NCI-H2029 treated with DMSO at 0.1 percent for 48 hours (cell line): ENCODE data around the gene FRZB.

Source experiments
- DNase-seq: peaks from one replicate; lab custom pipeline; 2025; lab: John Stamatoyannopoulos, UW

FRZB gene

GRCh38 chr2:182834293-182834692 is 32.1 kb downstream of the FRZB start:
- DNase-seq = no peak

DNA sequence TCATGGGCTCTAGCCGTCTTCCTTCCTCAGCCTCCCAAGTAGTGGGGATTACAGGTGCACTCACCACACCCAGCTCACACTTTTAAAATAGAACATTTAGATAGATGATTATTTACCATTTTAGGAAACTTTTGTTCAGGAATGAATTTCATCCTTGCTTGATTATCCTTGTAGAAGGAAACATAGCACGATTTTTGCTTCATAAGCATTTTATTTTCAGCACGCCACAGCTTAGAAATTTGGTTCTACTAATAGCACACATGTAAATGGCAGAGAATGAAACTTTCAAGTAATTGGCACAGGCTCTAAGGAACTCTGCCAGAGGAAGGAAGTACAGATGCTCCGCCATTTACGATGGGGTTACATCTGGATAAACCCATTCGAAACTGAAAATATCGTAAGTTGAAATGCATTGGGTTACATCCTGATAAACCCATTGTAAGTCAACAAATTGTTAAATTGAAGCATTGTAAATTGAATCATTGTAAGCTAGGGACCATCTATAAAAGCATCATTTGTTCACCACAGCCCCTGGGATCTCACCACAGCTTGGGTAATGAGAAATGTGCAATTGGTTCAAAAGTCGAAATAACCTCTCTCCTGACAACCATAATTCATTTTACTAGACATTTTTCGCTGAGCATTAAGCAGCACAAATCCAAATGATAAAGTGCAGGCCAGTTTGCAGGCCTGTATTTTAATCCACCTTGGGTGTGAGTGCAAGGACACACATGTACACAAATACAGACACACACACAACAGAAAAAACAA is 33.2 kb downstream of the FRZB start:
- no peak for DNase-seq

DNA sequence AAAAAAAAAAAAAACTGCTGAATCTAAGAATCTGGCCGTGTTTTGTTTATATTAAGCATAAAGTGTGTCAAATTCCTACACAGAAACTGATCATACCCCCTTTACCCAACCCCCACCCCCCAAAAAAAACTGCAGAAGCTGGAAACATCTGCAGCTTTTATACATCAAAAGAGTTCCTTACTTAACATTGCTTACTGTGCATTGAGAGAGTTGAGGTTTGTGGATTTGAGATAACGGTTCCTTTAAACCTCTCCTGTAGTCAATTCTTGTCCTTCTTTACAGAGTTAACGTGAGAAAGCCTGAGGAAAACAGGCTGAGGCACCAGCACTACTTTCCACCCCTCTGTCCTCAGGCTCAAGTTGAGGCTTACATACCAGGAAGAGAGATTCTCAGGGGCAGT is 34.5 kb downstream of the FRZB start:
- DNase-seq = no peak

DNA sequence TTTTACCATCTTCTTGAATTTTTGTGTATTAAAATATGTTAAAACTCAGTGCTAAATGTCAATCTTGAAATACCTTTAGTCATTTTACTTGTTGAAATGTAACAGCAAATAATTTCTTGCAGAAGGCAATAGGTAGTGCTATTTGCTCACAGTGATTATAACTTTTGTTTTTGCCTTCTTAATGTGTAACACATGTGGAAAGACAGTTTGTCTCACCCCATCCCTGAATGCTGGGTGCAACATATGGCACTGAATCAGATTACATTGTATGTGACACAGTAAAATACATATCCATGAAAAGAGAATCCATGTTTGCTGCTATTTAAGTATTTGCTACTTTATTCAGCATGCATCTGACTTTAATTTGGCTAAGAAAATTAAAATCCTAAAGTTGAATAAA is 35.3 kb downstream of the FRZB start:
- DNase-seq = no peak

GRCh38 chr2:182827182-182827879 is 39.1 kb downstream of the FRZB start:
- no peak for DNase-seq

DNA sequence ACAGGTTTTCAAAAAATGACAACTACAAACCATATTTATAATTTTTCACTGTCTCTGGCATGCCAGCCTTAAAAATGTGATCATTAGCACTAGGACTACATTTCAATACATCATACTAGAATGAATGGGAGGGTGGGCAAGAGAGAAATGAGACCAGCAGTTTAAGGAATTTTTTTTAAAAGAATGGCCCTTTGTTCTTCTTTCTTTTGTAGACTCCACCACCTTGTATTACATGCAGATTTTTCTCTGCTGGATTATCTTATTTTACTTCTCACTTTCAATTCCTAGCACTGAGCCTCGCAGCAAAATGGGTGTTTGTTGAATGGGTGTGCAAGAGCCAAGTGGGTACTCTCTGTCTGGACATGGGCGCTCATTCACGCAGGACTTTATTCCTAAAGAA is 39.9 kb downstream of the FRZB start:
- DNase-seq = no peak

DNA sequence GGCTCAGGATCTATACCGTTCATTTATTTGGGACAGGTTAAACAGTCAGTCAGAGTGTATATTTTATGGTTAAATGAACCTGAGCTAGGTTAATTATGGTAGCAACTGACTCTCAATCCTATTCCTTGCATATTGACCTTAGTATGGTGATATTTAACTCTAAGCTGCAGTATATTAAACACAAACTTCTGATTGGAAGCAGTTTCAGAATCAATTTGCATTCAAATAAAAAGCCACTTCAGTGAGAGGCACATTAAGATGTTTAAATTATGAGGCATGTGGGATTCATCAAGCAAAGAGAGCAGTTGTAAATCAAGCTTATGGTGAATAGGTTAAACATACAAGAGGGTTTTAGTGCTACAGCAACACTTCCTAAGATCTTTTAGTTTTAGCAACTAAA is 40.4 kb downstream of the FRZB start:
- no peak for DNase-seq

- peak; percentile 73 for DNase-seq
These were observed 41.7 kb downstream of the FRZB start for GRCh38 chr2:182824767-182825158.

GRCh38 chr2:182824056-182824766 is 42.2 kb downstream of the FRZB start:
- peak; percentile 81 for DNase-seq

DNA sequence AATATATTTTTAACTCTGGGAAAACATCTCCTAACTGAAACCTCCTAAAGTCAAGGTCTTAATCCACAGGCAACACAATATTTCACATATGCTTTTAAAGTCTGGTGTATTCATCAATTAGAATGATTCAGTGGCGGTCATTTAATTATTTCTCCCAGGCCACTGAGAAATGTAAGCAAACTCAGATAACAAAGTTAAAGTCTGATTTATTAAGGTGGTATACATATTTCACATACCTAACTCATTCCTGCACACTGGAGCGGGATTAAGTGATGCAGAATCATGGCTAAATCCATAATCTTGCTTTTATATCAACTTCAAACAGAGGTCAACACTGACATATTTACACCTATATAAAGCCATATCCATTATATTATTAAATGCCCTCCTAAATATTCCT is 43.7 kb downstream of the FRZB start:
- DNase-seq = no peak

DNA sequence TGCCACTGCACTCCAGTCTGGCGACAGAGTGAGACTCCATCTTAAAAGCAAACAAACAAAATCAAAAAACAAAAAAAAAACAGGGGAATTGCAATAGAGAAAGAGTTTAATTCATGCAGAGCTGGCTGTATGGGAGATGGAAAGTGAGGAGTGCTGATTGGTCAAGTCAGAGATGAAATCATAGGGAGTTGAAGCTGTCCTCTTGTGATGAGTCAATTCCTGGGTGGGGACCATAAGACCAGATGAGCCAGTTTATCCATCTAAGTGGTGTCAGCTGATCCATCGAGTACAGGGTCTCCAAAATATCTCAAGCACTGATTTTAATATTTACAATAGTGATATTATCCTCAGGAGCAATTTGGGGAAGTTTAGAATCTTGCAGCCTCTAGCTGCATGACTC is 45.3 kb downstream of the FRZB start:
- DNase-seq = no peak

- DNase-seq = no peak
These were observed 47.0 kb downstream of the FRZB start for GRCh38 chr2:182819412-182819811.

DNA sequence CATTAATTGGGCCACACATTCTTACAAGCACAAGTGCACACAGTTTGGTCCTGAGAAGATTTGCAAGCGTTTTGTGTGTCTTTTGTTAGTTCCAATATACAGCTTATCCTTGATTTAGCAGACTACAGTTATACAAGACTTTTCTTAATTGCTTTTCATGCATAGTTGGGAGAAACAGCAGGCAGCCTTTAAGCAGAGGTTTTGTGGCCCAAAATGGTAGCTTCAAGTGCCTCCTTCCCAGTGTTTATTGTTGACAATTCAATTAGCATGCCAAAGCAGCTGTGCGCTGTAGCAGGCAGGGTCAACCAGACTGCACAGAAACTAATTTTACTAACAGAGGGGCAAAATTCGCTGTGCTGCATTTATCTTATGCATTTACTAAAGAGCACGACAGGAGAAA is 47.5 kb downstream of the FRZB start:
- peak; percentile 44 for DNase-seq

- DNase-seq = no peak
These were observed 47.9 kb downstream of the FRZB start for GRCh38 chr2:182818501-182818900.

- DNase-seq = no peak
These were observed 48.9 kb downstream of the FRZB start for GRCh38 chr2:182817558-182817957.

- no peak for DNase-seq
These were observed 49.6 kb downstream of the FRZB start for GRCh38 chr2:182816866-182817265.

DNA sequence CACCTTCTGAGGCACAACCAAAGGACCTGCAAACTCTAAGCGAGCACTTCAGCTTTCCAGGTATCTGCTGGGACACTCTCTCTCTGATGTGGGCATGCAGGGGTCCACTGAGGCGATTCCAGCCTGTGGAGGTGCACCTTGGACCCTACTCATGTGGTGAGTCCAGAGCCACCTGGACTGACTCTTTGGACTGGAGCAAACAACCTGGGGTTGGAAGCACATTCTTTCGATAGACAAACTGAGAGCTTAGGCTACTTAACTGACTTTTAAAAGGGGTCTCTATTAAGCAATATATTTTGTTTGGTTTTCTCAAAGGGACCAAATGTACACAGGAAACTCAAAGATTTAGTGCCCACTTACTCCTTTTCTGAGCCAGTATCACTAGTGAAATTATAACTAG is 51.6 kb downstream of the FRZB start:
- DNase-seq = no peak

- DNase-seq = no peak
These were observed 52.1 kb downstream of the FRZB start for GRCh38 chr2:182814380-182814779.

- DNase-seq = no peak
These were observed 56.4 kb downstream of the FRZB start for GRCh38 chr2:182810087-182810486.

- DNase-seq = no peak
These were observed 59.1 kb downstream of the FRZB start for GRCh38 chr2:182807319-182807718.

- DNase-seq = no peak
These were observed 62.3 kb downstream of the FRZB start for GRCh38 chr2:182804128-182804527.

DNA sequence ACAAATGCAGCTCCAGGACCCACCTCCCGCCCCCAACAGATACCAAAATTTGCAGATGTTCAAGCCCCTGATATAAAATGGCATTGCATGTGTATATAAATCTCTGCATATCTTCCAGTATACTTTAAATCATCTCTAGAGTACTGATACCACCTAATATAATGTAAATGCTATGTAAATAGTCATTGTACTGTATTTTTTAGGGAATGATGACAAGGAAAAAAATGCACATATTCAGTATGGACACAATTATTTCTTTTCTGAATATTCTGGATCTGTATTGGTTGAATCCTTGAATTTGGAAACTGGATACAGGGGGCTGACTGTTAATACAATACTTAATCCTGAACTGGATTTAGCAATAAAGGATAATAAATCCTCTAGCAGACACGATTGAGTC is 67.7 kb downstream of the FRZB start:
- DNase-seq = no peak

DNA sequence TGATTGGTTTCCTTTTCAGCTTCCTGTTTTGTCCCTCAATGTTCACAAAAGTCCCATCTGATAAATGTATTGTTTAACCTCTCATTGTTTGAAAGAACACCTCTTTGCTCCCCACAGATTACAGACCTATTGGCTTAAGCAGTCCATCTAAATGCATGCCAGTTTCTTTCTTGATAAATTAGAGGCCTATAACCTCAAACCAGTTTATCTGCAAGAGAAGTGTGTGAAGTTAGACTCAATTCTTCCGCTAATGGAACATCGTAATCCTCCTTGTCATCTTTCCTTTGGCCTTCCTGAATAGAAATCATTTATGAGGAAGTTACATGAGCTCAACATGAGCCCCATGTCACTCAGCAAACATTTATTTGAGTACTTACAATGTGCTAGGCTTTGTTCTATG is 74.0 kb downstream of the FRZB start:
- no peak for DNase-seq
